H9 (cell line): ENCODE measurements around the gene NEURL1B. TPM values are rescaled to one million over a fixed set of nuclear protein-coding genes. Genes with fewer than 3 reads are reported as not detected.

Experiments used
- DNase-seq: peaks from one replicate; pipeline ENCODE4 v3.0.0-alpha.2; 2017
- H2AFZ ChIP-seq: one replicate; pipeline ENCODE4 v1.6.1; 2013; ENCODE audit warnings: mild to moderate bottlenecking, low read length, control low read depth, moderate library complexity
- H2AK5ac ChIP-seq: 2 replicates; pipeline ENCODE4 v1.6.1; 2013; ENCODE audit warnings: low read length, control low read depth, mixed read lengths; ENCODE audit not compliant: insufficient read length
- H2BK120ac ChIP-seq: one replicate; pipeline ENCODE4 v1.6.1; 2013; ENCODE audit warnings: low read depth, mild to moderate bottlenecking, low read length, control low read depth, inconsistent platforms; ENCODE audit not compliant: poor library complexity, severe bottlenecking
- H2BK12ac ChIP-seq: 2 replicates; pipeline ENCODE4 v1.6.1; 2013; ENCODE audit warnings: low read length, control low read depth, mixed read lengths, low read depth; ENCODE audit not compliant: insufficient read length
- H2BK15ac ChIP-seq: 2 replicates; pipeline ENCODE4 v1.6.1; 2013; ENCODE audit warnings: low read depth, low read length, control low read depth
- H2BK20ac ChIP-seq: one replicate; pipeline ENCODE4 v1.6.1; 2013; ENCODE audit warnings: low read depth, mild to moderate bottlenecking, low read length, control low read depth, inconsistent platforms; ENCODE audit not compliant: poor library complexity, severe bottlenecking
- H2BK5ac ChIP-seq: 2 replicates; pipeline ENCODE4 v1.6.1; 2013; ENCODE audit warnings: low read length, control low read depth, mixed read lengths; ENCODE audit not compliant: insufficient read length
- H3K14ac ChIP-seq: 2 replicates; pipeline ENCODE4 v1.6.1; 2013; ENCODE audit warnings: low read length, control low read depth; ENCODE audit not compliant: insufficient read depth
- H3K18ac ChIP-seq: 2 replicates; pipeline ENCODE4 v1.6.1; 2013; ENCODE audit warnings: low read depth, mild to moderate bottlenecking, mixed read lengths, low read length, control low read depth; ENCODE audit not compliant: insufficient read length
- H3K23ac ChIP-seq: 2 replicates; pipeline ENCODE4 v1.6.1; 2013; ENCODE audit warnings: low read length, control low read depth, mixed read lengths, low read depth; ENCODE audit not compliant: insufficient read length
- H3K23me2 ChIP-seq: 2 replicates; pipeline ENCODE4 v1.6.1; 2013; ENCODE audit warnings: low read depth, mild to moderate bottlenecking, mixed read lengths, low read length, control low read depth; ENCODE audit not compliant: insufficient read length, poor library complexity, severe bottlenecking
- H3K27ac ChIP-seq: 2 replicates; pipeline ENCODE4 v1.5.1; 2013; ENCODE audit warnings: low read length, control low read depth, mixed read lengths, low read depth; ENCODE audit not compliant: insufficient read length
- H3K27me3 ChIP-seq: 2 replicates; pipeline ENCODE4 v1.6.1; 2013; ENCODE audit warnings: low read length, control low read depth, inconsistent platforms; ENCODE audit not compliant: insufficient read depth
- H3K4ac ChIP-seq: 2 replicates; pipeline ENCODE4 v1.6.1; 2013; ENCODE audit warnings: low read depth, mild to moderate bottlenecking, control low read depth, inconsistent platforms, low read length, moderate library complexity
- H3K4me1 ChIP-seq: 2 replicates; pipeline ENCODE4 v1.6.1; 2013; ENCODE audit warnings: low read length, control low read depth, inconsistent platforms; ENCODE audit not compliant: insufficient read depth
- H3K4me2 ChIP-seq: 2 replicates; pipeline ENCODE4 v1.6.1; 2013; ENCODE audit warnings: low read length, control low read depth, mixed read lengths; ENCODE audit not compliant: insufficient read length, insufficient read depth
- H3K56ac ChIP-seq: 2 replicates; pipeline ENCODE4 v1.6.1; 2013; ENCODE audit warnings: low read depth, mild to moderate bottlenecking, mixed read lengths, low read length, control low read depth; ENCODE audit not compliant: insufficient read length
- H3K79me1 ChIP-seq: 2 replicates; pipeline ENCODE4 v1.6.1; 2013; ENCODE audit warnings: low read depth, mild to moderate bottlenecking, moderate library complexity, low read length, control low read depth, inconsistent platforms; ENCODE audit not compliant: insufficient read depth, poor library complexity, severe bottlenecking
- H3K79me2 ChIP-seq: 2 replicates; pipeline ENCODE4 v1.6.1; 2013; ENCODE audit warnings: low read length, control low read depth, inconsistent platforms; ENCODE audit not compliant: insufficient read depth
- H3K9ac ChIP-seq: 2 replicates; pipeline ENCODE4 v1.6.1; 2013; ENCODE audit warnings: low read length, control low read depth, mixed read lengths; ENCODE audit not compliant: insufficient read length; ENCODE audit errors: extremely low read depth
- H3K9me3 ChIP-seq: one replicate; pipeline ENCODE4 v1.6.1; 2013; ENCODE audit warnings: low read depth, low read length, inconsistent platforms; ENCODE audit not compliant: control insufficient read depth
- H3T11ph ChIP-seq: one replicate; pipeline ENCODE4 v1.6.1; 2013; ENCODE audit warnings: mild to moderate bottlenecking, low read length, control low read depth, inconsistent platforms
- H4K20me1 ChIP-seq: one replicate; pipeline ENCODE4 v1.6.1; 2013; ENCODE audit not compliant: control insufficient read depth, insufficient read length, insufficient read depth
- H4K5ac ChIP-seq: 2 replicates; pipeline ENCODE4 v1.6.1; 2013; ENCODE audit warnings: low read depth, mild to moderate bottlenecking, mixed read lengths, low read length, control low read depth; ENCODE audit not compliant: insufficient read length
- H4K8ac ChIP-seq: replicated peaks from 2 replicates; pipeline ENCODE4 v1.6.1; 2013; ENCODE audit warnings: low read length, control low read depth, mixed read lengths, low read depth; ENCODE audit not compliant: insufficient read length
- H4K91ac ChIP-seq: 2 replicates; pipeline ENCODE4 v1.6.1; 2013; ENCODE audit warnings: low read depth, mild to moderate bottlenecking, moderate library complexity, mixed read lengths, low read length, control low read depth; ENCODE audit not compliant: insufficient read length
- H3K27ac Mint-ChIP-seq, 3 experiments: 2 replicates in 2 of 3; 3 replicates in 1 of 3; pipeline ENCODE4 v1.8.0; 2020 to 2021; ENCODE audit warnings: mixed read lengths in 3 of 3, mild to moderate bottlenecking in 1 of 3, moderate library complexity in 1 of 3
- H3K27me3 Mint-ChIP-seq: 2 replicates; pipeline ENCODE4 v1.8.0; 2021; ENCODE audit warnings: low read depth, mild to moderate bottlenecking, moderate library complexity, mixed read lengths
- H3K36me3 Mint-ChIP-seq, 3 experiments: 2 replicates in 2 of 3; 3 replicates in 1 of 3; pipeline ENCODE4 v1.8.0; 2020 to 2021; ENCODE audit warnings: low read depth in 3 of 3, mixed read lengths in 3 of 3; ENCODE audit not compliant: insufficient read depth in 1 of 3
- H3K4me1 Mint-ChIP-seq, 2 experiments: 2 replicates each; pipeline ENCODE4 v1.8.0; 2020; ENCODE audit warnings: mixed read lengths in 2 of 2
- H3K4me3 Mint-ChIP-seq, 2 experiments: 2 replicates in 1 of 2; 3 replicates in 1 of 2; pipeline ENCODE4 v1.8.0; 2020 to 2021; ENCODE audit warnings: mild to moderate bottlenecking in 2 of 2, mixed read lengths in 2 of 2, moderate library complexity in 1 of 2
- H3K9me3 Mint-ChIP-seq, 2 experiments: 2 replicates in 1 of 2; 3 replicates in 1 of 2; pipeline ENCODE4 v1.8.0; 2020; ENCODE audit warnings: mild to moderate bottlenecking in 2 of 2, mixed read lengths in 2 of 2, moderate library complexity in 1 of 2
- CTCF ChIP-seq: fragments of 200-600 bp; sonication (generic); conservative IDR thresholded peaks from 3 replicates; pipeline ENCODE4 v1.8.0; 2021; ENCODE audit warnings: antibody characterized with exemption, mild to moderate bottlenecking
- WGBS: extraction: QIAGEN DNeasy Blood & Tissue Kit; methylation state at CpG from one replicate; pipeline ENCODE4 v1.1.7; 2013; ENCODE audit warnings: missing lambda C conversion rate, low lambda C conversion rate, mixed read lengths; ENCODE audit not compliant: insufficient read length; ENCODE audit errors: extremely low coverage; 5-methylcytosine and 5-hydroxymethylcytosine counted together
- total RNA-seq: library from RNA; stranded (reverse); gene quantifications from 2 replicates; pipeline ENCODE4 v1.2.1, GENCODE V29; 2021

NEURL1B gene
- total RNA-seq, 1 experiment from 2014 or later, result 3.6 TPM

DNA sequence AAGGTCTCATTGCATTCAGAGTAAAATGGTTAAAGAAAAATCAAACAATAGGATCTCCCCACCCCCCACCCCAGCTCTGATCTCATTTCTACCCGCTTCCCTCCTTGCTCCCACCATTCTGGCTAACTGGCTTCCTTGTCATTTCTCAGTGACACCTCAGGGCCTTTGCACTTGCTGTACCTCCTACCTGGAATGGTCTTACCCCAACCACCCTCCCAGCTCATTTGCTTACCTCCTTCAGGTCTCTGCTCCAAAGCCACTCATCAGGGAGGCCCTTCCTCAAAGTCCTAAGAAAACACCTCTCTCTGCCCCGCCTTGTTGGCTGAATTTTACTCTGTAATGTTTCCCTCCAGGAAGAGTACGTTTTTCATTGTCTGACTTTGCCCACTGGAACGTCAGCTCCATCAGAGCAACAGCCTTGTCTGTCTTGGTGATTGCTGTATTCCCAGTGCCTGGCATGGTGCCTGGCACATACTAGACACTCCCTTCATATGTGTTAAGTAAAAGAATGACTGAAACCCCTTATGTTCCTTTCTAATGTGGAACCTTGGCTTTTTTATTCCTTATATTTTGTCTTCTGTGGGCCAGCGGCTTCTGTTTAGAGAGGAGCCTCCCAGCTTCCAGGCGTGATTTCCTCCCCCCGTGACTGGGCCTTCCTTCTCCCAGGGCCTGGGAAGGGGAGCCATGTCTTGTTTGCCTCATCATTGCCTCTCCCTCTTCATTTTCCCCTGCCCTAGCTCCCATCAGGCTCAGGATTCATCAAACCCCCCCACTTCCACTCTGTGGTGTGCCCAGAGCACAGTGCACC lies 26.9 kb downstream of the NEURL1B start:
- no peaks in the 10 kb centered on the region for H4K20me1 ChIP-seq
- H3K4me1 ChIP-seq, result no peaks in the 10 kb centered on the region
- no peaks in the 10 kb centered on the region for H3K23me2 ChIP-seq
- no peaks in the 10 kb centered on the region for H3K27me3 Mint-ChIP-seq
- H3K27ac ChIP-seq, result no peak overlapping the region
- no peak overlapping the region for H3T11ph ChIP-seq
- no peaks in the 10 kb centered on the region; the same call in 1 of the 2 replicates for H3K27me3 ChIP-seq
- H3K4me1 Mint-ChIP-seq, result peaks cover 4 to 18% of the 10 kb centered on the region in 2 experiments
- H3K4ac ChIP-seq, result no peak overlapping the region
- H3K9ac ChIP-seq, result no peak overlapping the region
- H3K27ac Mint-ChIP-seq, result peak overlapping the region in 1 of 3 experiments; percentile 66; a peak in 1 of 7 replicates
- no peak overlapping the region for H3K56ac ChIP-seq
- no peak overlapping the region for H2BK12ac ChIP-seq
- H3K79me2 ChIP-seq, result no peaks in the 10 kb centered on the region
- H2AFZ ChIP-seq, result no peak overlapping the region
- no peak overlapping the region for H3K4me2 ChIP-seq
- no peak overlapping the region for H2BK20ac ChIP-seq
- no peak overlapping the region for H3K4me3 Mint-ChIP-seq
- no CpG with 5 or more reads among the region's 7 CpGs for WGBS
- H3K36me3 Mint-ChIP-seq, result peaks cover 0 to 4% (median 0%) of the 10 kb centered on the region in 3 experiments; a peak in 1 of 7 replicates
- no peak overlapping the region for H4K5ac ChIP-seq
- H3K23ac ChIP-seq, result no peak overlapping the region
- H3K9me3 ChIP-seq, result no peaks in the 10 kb centered on the region
- no peak overlapping the region for H2BK120ac ChIP-seq
- no peaks in the 10 kb centered on the region for H3K9me3 Mint-ChIP-seq
- no peak for TF ChIP-seq CTCF
- H2AK5ac ChIP-seq, result no peak overlapping the region
- no peak overlapping the region for H2BK15ac ChIP-seq
- H3K79me1 ChIP-seq, result no peaks in the 10 kb centered on the region
- peak overlapping the region; percentile 41 for H4K91ac ChIP-seq
- H4K8ac ChIP-seq, result no peak overlapping the region
- no peak overlapping the region for H2BK5ac ChIP-seq
- no peak overlapping the region for H3K14ac ChIP-seq
- no peak for DNase-seq
- H3K18ac ChIP-seq, result no peak overlapping the region
